H54 (cell line): ENCODE data around the gene CACNA2D3.

Source experiments
- DNase-seq: peaks from one replicate; pipeline ENCODE4 v3.0.0; 2011; ENCODE audit warnings: low spot score, mixed read lengths; ENCODE audit not compliant: insufficient read length
- FAIRE-seq: peaks from 3 replicates; lab custom pipeline; 2011; peaks lifted over from hg19 to GRCh38; lab: Jason Lieb, UNC
- POLR2A ChIP-seq: IDR thresholded peaks from 2 replicates; pipeline ENCODE4 v1.6.1; 2011; ENCODE audit warnings: low read depth, mild to moderate bottlenecking, low read length

CACNA2D3 gene

DNA sequence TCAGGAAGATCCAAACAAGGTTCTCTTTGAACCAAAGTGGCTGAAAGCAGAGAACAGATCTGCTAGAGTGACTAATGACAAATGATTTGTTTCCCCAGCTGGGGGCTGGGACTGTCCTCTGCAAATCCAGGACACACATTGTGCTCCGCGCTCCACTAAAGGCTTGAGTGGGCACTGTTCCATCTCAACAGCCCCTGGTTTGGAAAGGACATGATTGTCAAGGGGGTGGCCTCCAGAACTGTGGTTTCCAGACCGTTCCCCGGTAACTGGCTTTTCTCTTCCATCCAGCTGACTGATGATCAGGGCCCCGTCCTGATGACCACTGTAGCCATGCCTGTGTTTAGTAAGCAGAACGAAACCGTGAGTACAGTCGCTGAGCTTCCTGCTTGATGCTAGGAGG, 714.5 kb downstream of the CACNA2D3 start:
- DNase-seq (no peak), FAIRE-seq (no peak)
- TF ChIP-seq POLR2A, result no peak

DNA sequence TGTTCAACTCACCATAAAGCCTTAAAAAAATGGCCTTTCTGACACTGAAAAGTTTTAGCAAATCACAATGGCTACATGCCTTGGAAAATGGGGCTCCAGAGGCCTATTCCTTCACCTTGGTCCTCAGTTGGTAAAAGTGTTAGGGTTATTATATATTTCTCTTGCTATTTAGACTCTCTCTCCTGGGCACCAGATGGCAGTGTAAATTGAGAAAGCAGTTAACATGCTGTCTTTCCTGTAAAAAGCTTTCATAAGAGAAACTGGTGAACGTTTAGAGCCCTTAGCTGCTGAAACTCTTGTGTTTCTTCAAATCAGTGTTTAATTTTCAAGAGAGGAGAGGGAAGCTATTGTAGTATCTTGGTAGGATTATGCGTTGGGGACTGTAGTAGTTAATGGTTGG, 715.6 kb downstream of the CACNA2D3 start:
- no peak for TF ChIP-seq POLR2A
- no peak for DNase-seq
- FAIRE-seq, result no peak

DNA sequence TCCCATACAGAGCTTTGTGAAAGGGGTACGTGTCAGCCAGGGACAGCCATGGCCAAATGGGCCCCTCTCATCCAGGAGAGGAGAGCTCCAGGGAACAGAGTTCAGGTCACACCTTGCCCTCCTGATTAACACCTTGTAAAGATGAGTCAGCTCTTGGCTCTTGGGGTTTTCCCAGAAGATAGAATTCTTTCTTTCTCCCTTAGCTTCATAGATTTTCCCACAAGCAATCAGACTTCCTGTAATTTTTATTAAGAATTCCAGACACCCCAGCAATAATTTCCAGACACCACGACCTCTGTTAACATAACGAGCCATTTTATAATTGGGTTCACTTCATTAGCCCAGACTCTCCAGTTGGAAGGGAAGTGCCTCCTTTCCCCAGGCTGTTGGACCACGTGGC, 719.1 kb downstream of the CACNA2D3 start:
- FAIRE-seq, result no peak
- TF ChIP-seq POLR2A, result no peak
- DNase-seq, result no peak

DNA sequence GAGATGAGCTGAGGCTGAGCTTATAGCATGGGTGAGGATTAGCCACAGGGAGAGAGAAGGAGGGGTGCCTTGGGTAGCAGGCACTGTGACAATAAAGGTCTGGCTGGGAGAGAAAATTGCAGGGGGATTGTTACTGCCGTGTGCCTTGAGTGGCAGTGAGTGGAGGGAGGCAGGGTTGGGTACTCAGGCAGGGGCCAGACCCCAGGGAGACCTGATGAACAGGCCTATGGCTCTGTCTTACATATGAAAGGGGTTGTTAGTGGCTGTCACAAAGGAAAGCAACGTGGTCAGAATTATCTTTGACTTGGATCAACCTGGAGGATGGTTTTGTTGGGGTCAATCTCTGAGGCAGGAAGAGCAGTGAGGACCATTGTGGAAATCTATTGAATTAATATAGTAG, 721.0 kb downstream of the CACNA2D3 start:
- DNase-seq (no peak), FAIRE-seq (no peak)
- TF ChIP-seq POLR2A, result no peak

DNA sequence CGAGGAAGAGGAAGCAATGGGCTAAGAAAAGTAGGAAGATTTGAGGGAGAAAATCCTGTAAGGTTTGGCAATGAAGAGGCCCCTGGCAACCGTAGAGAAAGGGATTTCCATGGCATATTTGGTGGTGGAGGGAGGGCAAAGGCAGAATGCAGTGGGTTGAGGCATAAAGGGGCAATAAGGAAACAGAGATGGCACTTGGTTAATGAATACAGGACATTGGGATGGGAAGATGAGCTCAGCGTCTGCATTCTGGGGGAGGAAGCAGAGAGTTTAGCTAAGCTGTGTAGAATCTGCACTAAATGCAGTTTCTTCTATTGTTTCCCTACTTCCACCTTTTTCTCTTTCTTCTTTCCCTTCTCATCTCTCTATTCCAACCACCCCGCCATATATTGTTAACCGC, 721.9 kb downstream of the CACNA2D3 start:
- DNase-seq, result no peak
- no peak for FAIRE-seq
- no peak for TF ChIP-seq POLR2A

DNA sequence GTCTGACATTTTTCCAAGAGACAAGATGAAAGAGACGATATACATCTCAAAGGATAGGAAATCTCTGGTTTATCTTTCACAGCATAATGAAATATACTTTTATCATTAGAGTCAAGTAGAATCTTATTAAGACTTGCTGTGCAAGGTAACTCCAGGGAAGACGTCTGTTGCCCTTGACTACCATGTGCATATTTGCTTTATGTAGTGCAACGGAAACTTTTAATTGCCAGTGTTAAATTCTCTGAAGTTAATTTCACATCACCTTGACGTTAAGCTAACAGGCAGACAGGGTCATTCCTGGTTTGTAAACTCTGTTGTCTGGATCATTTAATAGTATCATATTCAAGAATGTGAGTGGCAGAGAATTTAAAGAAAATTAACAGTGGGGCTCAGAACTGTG, 722.7 kb downstream of the CACNA2D3 start:
- no peak for FAIRE-seq
- DNase-seq, result no peak
- TF ChIP-seq POLR2A, result no peak

DNA sequence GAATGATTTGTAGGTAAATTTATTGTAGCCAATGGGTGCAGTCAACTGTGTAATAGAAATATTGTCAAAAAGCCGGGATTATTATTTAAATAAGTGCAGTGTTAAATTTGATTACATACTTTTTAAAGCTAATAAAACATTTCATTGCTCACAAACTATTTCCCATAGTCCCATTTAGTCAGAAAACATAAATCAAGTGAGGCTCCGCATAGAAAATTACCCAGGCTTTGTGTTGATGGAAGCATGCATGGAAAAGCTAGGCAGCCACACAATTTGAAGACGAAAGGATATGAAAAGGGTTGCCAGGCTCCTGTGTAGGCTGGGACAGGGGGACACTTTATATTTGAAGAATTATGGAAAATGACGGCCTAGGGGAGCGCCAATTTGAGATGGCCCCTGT, 723.2 kb downstream of the CACNA2D3 start:
- DNase-seq (no peak), FAIRE-seq (no peak)

DNA sequence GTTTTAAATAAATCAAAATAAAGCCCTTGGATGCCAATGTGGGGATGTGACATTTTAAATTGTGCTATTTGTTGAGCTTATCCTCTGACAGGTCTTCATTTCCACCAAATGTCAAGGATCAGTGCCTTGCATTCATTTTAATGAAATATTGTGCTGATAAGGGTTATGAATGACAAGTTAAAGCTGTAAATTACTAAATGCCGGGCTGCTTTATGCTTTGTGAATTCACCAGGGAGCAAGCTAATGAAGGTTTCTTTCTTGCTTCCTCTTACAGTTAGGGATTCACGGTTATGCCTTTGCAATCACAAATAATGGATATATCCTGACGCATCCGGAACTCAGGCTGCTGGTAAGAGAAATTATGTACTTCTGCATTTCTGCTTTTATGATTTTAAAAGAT, 723.8 kb downstream of the CACNA2D3 start:
- no peak for TF ChIP-seq POLR2A
- FAIRE-seq, result no peak
- no peak for DNase-seq

More for the DNA sequence above, 723.2 kb downstream of the CACNA2D3 start:
- no peak for TF ChIP-seq POLR2A

DNA sequence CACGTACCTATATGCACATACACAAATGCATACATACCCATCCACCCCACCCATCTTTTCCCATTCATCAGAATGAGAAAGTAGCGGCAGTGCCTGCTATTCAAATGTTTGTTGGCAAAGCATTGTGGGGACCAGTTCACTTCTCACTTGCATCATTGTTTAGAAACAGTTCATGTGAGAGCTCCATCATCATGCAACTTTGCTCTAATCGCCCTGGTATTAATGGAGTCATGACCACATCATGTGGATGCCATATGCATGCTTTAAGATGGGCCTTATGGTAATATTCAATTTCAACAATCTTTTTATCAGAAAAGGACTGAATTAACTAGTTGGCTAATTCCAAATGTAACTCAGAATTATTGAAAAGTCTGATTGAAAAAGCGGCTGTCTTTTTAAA, 725.0 kb downstream of the CACNA2D3 start:
- FAIRE-seq, result no peak
- no peak for DNase-seq
- no peak for TF ChIP-seq POLR2A

DNA sequence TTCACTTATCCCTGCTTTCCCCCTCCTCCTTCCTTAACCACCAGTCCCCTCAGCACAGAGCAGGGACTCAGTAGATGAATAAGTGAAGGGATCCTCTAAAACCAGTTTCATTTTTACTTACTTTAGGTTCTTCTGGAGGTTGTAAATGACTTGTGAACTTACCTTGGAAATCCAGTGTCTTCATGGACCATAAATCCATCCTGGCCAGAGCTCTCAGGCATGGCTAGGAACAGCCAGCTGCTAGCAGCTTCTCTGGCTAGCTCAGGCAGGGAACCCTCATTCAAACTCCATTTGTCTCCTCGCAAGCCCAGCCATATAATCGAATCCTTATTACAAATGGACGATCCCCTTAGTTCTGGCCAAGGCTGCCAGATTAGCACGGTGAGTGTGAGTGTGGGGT, 727.0 kb downstream of the CACNA2D3 start:
- no peak for DNase-seq
- no peak for TF ChIP-seq POLR2A

DNA sequence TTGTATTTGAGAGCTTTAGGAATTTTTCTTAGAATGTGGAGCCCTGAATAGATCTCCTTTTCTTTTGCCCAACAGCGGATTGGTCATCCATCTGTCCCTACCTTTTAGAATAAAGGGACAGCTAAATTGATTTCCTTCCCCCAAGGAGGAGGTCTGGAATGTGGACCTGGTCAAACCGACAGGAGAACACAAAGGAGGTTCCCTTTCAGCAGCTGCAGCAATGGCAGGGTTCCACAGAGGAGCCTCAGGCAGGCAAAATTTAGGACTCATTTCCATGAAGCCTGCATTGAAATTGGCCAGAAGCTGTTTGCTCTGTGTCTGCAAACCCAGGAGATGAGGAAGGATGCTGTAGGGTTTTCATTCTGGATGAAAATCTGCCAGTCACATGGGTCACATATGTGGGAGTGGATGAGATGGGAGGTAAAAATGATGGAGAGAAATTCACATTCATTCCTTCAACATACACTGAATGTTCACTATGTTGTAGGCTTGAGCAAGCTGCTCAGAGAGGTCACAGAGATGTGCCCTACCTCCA, 728.2 kb downstream of the CACNA2D3 start:
- no peak for TF ChIP-seq POLR2A
- DNase-seq, result no peak
- no peak for FAIRE-seq

More for the DNA sequence above, 727.0 kb downstream of the CACNA2D3 start:
- no peak for FAIRE-seq

DNA sequence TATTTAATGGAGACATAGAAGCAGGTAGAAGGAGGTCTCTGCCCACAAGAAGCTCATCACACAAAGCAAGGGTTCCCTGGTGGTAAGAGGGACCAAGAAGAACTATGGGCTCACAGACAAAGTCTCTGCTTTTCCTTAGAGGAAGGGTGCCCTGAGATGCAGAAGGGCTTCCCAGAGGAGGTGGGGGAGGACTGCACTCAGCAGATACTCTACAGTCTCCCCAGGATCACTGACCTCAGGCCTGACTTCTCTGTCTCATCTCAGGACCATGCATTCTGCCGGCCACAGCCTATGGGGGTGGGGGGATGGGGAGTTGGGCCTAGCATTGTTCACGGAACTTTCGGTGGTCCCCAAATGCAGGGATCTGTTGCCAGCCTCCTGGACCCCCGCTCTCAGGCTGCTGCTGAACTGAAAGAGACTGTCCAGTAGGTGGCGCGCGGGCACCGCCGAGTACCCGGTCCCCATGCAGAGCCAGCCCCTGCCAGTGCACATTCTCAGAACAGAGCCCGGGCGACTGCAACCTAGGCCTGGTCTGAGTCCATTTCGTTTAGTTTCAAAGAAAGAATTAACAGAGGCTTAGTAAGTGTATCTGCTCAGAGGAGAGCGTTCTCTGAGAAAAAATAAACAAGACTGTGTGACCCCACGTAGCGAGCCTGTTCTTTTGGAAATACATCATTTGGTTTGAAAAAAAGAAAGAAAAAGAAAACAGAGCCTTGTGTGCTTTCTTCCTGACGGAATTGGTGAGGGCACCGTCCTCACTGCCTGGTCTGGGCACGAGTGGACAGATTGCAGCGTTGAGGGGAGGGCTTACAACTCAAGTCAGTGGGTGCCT, 731.4 kb downstream of the CACNA2D3 start:
- no peak for FAIRE-seq
- DNase-seq, result peak; percentile 59

DNA sequence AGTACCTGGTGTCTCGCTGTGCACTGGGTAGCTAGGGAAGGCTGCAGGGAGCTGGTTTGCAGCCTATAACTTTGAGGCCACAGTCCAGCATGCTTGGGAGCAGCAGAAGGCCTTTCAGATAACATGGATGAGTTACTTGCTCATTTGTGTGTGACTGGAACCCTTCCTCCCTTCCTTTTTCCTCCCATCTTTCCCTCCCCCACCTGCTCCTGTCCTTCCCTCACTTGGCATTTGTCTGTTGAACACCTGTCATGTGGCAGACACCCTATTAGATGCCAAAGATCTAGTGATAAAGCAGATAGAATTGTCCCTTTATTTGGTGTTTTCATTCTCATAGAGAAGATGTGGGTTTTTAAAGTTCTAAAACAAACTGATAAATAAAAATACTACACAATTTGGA, 733.9 kb downstream of the CACNA2D3 start:
- no peak for FAIRE-seq
- no peak for TF ChIP-seq POLR2A
- no peak for DNase-seq

More for the DNA sequence above, 731.4 kb downstream of the CACNA2D3 start:
- TF ChIP-seq POLR2A, result no peak

DNA sequence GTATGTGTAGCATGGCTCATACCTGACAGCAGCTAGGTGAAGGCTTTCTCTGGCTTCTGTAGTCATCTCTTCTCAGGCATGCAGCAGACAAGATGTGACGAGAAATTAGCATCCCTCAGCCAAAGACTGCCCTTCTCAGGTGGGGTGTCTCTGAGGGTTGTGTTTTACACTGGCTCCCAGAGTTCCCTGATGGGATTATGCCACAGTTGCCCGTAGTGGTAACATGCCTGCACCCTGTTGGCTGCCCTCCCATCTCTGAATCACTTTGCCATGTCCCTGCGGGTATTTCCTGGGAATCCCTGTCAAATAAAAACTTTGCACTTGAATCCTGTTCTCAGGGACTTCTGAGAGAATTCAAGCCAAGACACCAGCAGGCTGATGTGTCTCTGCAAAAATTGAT, 735.0 kb downstream of the CACNA2D3 start:
- no peak for TF ChIP-seq POLR2A
- DNase-seq (peak; percentile 31), FAIRE-seq (peak; percentile 6)
